Epidermal melanocyte (primary cell): ENCODE results near the gene SBK3.
"Not testable (repeated sequence)": the region's sequence is repeated elsewhere in the genome, so short reads cannot be mapped to it uniquely, and the experiment has no call there.

ENCODE experiments used
- DNase-seq: peaks from one replicate; pipeline ENCODE4 v3.0.0; 2011; ENCODE audit warnings: low spot score; ENCODE audit not compliant: insufficient read length

The SBK3 gene

DNA sequence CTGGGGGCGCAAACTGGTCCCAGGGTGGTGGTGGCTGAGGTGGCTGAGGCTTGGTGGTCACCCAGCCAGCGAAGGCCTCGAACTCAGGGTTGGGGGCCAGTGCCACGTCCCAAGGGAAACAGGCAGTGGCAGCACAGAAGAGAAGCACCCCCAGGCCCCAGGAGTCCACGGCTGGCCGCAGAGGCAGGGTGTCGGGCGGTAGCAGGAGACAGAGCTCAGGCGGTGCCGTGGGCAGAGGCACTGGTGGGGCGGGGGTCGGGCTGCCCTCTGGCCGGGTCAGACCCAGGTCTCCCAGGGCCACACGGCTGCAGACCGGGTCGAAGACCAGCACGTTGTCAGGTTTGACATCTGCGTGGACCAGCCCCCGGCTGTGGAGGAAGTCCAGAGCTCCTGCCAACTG, 4.3 kb downstream of the SBK3 start:
- no peak for DNase-seq

- DNase-seq: no peak
Measured at GRCh38 chr19:55540619-55541018, 4.7 kb downstream of the SBK3 start.

DNA sequence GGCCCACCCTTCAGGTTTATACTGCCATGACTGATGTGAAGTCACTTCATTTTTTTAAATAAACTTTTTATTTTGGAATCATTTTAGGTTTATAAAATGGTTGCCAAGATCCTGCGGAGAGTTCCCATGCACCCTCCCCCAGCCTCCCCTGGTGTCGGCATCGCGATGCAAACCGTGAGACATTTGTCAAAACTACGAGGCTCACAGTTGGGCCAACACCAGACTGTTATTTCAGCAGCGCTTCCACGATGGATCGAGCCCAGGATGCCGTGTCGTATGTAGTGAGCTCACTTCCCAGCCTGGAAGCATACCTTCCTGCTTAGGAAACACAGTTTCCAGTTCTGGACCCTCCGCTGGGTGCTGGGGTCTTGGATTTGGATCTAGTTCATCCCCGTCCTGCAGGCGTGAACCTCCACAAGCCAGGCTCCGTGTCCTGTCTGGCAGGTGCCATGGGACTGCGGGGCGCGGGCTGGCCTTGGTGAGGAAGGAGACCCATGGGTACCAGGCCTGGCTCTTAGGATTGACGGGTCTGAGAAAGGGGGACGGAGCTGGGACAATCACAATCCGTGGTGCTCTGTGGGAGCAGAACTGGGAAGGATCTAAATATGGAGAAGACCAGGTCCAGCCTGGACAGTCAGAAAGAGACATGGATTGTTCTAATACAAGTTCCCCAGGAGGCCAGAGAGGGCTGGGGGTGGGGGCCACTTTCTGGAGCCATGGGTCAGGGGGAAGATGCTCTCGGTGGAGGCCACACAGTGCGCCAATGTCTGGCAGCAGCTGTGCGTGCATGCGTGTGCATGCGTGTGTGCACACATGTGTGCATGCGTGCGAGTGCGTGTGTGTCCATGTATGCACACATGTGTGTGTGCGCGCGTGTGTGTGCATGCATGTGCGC, 6.0 kb downstream of the SBK3 start:
- no peak for DNase-seq

- DNase-seq: no peak
Measured at GRCh38 chr19:55538132-55538531, 7.2 kb downstream of the SBK3 start.

DNA sequence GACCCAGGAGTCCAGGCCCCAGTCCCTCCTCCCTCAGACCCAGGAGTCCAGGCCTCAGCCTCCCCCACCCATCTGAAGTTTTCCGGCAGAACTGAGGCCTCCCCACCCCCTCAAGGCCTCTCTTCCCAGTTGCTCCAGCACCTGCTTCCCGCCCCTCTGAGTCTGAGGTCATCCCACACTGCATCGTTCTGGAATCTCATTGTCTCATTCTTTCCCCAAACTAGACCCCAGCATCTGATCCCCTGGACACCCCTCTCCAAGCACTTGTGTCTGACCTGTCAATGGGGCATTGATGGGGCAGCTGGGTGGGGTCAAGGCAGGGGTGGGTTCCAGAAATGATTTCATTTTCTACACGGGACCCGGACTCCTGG, 7.6 kb downstream of the SBK3 start:
- DNase-seq: no peak

DNA sequence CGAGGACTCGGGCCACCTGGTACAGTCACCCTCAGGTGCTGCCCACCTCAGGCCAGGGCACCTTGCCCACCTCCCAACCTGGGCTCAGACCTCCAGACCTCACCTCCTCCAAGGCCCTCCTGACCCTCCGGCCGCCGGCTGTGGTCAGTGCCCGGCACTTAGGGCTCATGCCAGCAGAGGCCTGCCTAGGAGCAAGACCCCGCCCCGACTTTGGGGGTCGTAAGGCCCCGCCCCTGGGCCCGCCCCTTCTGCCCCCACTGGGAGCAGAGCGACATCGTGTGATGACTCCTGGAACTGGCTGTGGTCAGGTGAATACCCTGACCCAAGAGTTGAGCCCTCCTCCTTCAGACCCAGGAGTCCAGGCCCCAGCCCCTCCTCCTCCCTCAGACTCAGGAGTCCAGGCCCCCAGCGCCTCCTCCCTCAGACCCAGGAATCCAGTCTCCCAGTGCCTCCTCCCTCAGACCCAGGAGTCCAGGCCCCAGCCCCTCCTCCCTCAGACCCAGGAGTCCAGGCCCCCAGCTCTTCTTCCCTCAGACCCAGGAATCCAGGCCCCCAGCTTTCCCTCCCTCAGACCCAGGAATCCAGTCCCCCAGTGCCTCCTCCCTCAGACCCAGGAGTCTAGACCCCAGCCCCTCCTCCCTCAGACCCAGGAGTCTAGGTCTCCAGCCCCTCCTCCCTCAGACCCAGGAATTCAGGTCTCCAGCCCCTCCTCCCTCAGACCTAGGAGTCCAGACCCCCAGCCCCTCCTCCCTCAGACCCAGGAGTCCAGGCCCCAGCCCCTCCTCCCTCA, 8.2 kb downstream of the SBK3 start, which contains the start of gene SBK2:
Gene SBK2, minus strand, starts transcription at position 183 of the 790 bp plus-strand sequence. CDS start 839 bp downstream, outside the sequence.
- DNase-seq: no peak

- DNase-seq: no peak
Measured at GRCh38 chr19:55536366-55536765, 9.0 kb downstream of the SBK3 start.

GRCh38 chr19:55535965-55536350, 9.4 kb downstream of the SBK3 start:
- DNase-seq: no peak

DNA sequence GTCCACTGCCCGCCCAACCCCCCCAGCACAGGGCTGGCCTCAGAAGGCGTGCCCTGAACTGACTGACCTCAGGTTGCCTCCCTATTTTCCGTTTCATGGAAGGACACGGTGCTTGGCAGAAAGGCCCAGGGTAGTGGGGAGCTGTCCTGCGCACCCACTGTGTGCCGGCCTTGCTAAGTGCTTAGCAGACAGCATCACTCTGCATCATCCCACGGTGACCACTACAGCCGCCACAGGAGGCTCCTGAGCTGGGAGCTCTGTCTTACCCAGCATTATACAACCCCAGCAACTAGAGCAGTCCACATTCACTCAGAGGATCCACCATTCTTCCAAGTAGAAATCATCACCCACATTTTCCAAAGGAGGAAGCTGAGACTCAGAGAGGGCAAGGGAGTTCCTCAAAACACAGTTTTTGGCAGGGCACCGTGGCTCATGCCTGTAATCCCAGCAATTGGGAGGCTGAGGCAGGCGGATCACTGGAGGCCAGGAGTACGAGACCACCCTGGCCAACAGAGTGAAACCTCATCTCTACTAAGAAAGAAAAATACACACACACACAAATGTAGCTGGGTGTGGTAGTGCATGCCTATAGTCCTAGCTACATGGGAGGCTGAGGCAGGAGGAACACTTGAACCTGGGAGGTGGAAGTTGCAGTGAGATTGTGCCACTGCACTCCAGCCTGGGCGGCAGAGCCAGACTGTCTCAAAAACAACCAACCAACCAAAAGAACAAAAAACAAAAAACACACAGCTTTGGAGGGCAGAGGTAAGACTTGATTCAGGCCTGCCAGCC, 10.0 kb downstream of the SBK3 start:
- DNase-seq: no peak

- DNase-seq: not testable (repeated sequence)
Measured at GRCh38 chr19:55534280-55534679, 11.1 kb downstream of the SBK3 start.

GRCh38 chr19:55530996-55531395, 14.3 kb downstream of the SBK3 start:
- DNase-seq: no peak

DNA sequence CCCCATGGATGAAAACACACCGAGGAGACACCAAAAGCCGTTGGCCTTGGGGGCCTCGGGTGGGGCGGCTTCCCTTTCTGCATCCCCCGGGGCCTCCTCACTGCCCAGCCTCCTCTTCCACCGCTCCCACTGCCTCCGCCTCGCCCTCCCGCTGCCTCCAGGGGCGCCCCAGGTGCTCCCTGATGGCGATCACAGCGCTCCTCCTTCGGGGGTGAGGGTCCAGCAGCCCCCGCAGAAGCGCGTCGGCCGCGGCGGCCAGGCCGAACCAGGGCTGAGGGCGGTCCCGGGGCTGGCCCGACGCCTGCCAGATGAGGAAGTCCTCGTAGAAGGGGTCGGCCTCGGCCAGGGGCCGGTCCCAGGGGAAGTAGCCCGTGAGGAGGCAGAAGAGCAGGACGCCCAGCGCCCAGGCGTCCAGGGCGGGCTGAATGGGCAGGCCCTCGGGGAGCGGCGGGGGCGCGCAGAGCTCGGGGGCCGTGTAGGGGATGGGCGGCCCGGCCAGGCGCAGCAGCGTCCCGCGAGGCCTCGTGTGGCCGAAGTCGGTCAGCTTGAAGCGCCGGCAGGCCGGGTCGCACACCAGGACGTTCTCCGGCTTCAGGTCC, 15.6 kb downstream of the SBK3 start:
- DNase-seq: no peak

- no peak for DNase-seq
Measured at GRCh38 chr19:55528030-55528803, 17.1 kb downstream of the SBK3 start.

DNA sequence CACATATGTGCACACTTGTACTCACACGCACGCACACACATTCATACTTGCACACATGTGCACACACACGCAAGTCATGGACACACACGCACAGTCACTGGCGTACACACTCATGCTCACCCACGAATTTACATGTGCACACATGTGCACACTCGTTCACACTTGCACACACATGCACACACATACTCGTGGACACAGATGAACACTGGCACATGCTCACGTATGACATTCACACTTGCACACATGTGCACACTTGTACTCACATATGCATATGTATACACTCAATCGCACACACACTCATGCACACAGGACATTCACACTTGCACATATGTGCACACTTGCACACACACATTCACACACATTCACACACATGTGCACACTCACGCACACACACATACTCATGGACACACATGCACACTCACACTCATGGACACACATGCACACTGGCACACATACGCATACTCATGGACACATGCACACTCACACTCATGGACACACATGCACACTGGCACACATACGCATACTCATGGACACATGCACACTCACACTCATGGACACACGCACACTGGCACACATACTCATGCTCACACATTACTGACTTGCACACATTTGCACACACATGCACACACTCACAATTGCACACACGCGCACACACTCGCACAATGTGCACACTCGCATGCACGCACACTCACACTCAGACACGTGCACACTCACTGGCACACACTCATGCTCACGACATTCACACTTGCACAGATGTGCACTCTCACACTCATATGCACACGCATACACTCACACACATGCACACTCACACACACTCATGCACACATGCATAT, 17.9 kb downstream of the SBK3 start:
- DNase-seq: no peak

DNA sequence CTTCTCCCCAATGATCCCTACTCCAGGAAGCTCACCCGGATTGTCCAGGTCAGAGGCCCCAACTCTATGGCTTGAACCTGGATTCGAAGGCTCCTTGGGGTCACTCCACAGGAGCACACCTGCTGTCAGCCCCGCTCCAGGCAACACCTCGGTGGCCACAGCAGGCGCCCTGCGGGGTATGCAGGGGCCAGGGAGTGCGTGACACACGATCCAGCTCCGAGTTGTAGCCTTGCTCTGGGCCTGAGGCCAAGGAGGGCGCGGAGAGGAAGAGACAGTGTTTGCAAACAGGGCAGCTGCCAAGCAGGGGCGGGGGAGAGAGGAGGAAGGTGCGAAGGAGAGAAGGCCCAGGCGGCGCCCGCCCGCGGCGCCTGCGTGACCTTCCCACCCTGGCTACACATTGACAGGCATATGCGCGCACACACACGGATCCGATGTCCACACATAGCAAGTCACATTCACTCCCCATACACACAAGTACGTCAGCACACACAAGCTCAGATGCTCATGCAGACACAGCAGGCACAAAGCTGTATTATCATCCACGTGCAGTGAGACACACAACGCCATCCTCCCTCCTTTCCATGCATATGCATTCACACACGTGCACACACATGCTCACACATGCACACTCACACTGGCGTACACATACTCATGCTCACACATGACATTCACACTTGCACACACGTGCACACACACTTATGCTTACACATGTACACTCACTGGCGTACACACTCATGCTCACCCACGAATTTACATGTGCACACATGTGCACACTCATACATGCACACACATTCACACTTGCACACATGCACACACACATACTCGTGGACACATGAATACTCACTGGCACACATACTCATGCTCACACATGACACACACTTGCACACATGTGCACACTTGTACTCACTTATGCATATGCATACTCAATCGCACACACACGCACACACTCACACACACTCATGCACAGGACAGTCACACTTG, 18.8 kb downstream of the SBK3 start:
- DNase-seq: no peak

- DNase-seq: no peak
Measured at GRCh38 chr19:55525289-55526101, 19.8 kb downstream of the SBK3 start.

GRCh38 chr19:55520691-55521292, 24.6 kb downstream of the SBK3 start:
- DNase-seq: no peak
